Measurements from ENCODE around the gene S1PR1.

Gene S1PR1

GRCh38 chr1:101245246-101245927, 8.6 kb downstream of the S1PR1 start:
- DNase-seq (ENCODE audit: low read depth), result no peak

DNA sequence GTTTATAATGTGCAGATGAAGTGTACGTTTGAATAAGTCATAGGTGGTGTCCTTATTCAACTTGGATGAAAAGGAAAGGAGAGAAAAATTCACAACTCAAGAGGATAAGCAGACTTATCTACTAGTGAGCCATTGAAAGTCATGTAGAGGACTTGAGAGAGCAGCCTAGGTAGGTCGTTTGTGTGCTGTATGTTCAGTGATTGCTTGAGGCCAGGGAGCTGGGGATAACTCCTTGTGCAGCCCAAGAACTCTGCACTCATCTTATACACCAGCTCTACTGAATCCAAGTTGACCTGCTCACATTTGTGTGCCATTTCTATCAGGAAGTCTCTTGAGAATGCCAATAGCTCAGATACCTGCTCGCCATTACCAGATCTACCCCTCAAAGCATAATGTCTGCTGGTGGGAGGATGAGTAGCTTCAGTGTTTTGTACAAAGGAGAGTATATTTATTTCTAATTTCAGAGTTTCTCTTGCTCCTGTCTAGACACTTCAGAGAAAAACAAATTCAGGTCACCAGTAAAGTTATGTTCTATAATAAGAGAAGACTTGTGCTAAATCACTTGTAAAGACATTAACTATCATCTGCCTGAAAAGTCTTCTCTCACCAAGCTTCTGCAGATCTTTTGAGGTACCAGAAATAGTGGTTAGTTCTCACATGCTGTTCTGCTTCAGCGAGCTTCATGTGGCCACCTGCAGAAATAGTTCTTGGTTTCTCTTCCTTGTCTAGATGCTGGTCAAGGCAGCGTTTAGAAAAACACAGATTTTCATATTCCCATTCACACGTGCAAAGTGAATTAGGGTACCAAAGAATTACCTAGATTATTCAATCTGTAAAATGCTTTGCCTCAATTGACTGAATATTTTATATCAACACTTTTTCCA, 10.8 kb downstream of the S1PR1 start:
- no peak for DNase-seq (ENCODE audit: low read depth)

GRCh38 chr1:101250222-101250621, 13.4 kb downstream of the S1PR1 start:
- DNase-seq (ENCODE audit: low read depth), result no peak

- DNase-seq (ENCODE audit: low read depth), result no peak
Measured at GRCh38 chr1:101250656-101251272, 13.9 kb downstream of the S1PR1 start.

DNA sequence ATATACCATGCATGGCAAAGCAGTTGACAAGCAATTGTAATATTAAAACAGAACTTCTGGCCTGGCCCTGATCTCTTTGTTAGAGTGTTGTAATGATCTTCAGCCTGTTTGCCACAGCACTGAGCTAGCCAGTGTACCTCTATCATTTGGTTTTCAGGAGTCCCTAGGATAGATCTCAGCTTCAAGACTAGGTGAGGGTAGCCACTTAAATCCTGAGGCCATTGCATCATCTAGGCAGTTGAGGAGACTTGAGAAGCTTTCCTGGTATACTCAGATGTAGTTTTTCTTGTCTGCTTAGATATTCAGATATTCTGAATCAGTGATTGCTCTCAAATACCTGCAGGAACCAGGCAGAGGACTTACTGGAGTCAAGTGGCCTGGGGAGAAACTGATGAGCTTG, 14.7 kb downstream of the S1PR1 start:
- no peak for DNase-seq (ENCODE audit: low read depth)

- no peak for DNase-seq (ENCODE audit: low read depth)
Measured at GRCh38 chr1:101253976-101254674, 17.3 kb downstream of the S1PR1 start.

GRCh38 chr1:101257500-101258325, 20.9 kb downstream of the S1PR1 start:
- no peak for DNase-seq (ENCODE audit: low read depth)

- DNase-seq (ENCODE audit: low read depth), result no peak
Measured at GRCh38 chr1:101259744-101260148, 22.9 kb downstream of the S1PR1 start.

DNA sequence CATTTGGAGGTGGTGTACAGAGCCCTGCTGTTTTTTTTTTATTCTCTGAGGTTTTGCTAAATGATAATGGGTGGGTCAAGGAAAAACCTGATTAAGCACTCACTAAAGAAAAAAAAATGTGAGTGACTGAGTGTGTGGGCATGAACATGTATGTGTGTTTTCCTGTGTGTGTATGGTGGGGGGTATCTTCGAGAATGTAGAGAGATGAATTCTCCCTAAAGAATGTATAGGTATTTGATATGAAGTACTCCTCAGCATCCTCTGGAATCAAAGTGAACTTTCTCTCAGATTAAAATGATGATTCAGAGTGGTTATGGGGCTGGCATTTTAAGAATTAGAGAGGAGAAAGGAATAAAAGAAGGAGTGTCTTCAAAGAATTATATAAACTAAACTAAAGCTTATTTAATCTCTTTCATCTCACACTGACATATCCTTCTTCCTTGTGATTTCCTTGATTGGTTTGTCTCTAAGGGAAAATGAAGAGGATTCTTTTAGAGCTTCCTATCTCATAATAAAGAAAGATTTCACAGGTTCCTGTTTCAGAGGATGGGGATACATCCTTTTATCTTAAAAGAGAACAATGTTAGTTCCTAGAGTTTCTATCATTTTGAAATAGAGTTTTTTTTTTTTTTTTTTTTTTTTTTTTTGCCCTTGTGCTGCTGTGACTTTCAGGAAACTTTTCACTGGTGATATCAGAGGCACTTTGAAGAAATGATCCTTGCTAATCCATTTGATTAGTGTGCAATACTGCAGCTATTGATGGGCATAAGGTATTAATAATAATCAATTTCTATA, 23.9 kb downstream of the S1PR1 start:
- DNase-seq (ENCODE audit: low read depth), result no peak

- DNase-seq (ENCODE audit: low read depth), result no peak
Measured at GRCh38 chr1:101261623-101262022, 24.8 kb downstream of the S1PR1 start.

- no peak for DNase-seq (ENCODE audit: low read depth)
Measured at GRCh38 chr1:101262060-101262459, 25.2 kb downstream of the S1PR1 start.

- DNase-seq (ENCODE audit: low read depth), result no peak
Measured at GRCh38 chr1:101262630-101263348, 26.0 kb downstream of the S1PR1 start.

DNA sequence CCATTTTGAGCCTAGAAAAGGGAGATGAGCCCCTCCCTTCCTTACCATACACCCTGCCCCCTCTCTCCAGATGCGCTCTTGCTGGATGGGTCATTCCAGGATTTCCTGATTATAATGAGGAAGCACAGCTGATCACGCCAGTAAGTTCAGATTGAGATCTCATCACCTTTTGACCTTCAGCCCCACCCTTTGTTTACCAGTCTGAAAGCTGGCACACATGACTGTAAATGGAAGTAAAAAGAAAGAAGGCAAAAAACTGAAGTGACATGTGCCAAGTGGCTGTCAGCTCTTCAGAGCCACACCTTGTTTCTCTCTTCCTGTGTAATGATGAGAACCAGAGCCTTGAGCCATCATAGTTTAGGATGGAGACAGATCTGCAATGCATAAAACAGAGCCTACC, 27.9 kb downstream of the S1PR1 start:
- no peak for DNase-seq (ENCODE audit: low read depth)

DNA sequence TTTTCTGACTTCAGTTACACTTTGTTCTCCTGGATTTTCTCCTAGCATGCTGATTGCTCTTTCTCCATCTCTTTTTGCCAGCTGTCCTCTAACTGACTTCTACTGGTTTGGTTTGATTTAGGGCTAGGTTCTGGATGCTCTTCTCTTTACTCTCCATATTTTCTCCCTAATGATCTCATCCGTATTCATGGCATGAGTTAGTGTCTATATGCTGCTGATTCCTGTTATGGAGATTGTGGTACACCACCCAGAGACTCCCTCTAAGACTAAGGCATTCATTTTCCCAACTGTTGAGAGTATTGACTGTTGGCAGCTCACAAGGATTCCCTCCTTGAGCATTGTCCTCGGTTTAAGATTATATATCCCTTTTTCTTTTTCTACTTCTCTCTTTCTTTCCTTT, 28.9 kb downstream of the S1PR1 start:
- DNase-seq (ENCODE audit: low read depth), result no peak

- no peak for DNase-seq (ENCODE audit: low read depth)
Measured at GRCh38 chr1:101267082-101267481, 30.3 kb downstream of the S1PR1 start.

GRCh38 chr1:101268893-101269292, 32.1 kb downstream of the S1PR1 start:
- DNase-seq (ENCODE audit: low read depth), result no peak

GRCh38 chr1:101275672-101276071, 38.9 kb downstream of the S1PR1 start:
- no peak for DNase-seq (ENCODE audit: low read depth)

- DNase-seq (ENCODE audit: low read depth), result no peak
Measured at GRCh38 chr1:101276818-101277217, 40.0 kb downstream of the S1PR1 start.

DNA sequence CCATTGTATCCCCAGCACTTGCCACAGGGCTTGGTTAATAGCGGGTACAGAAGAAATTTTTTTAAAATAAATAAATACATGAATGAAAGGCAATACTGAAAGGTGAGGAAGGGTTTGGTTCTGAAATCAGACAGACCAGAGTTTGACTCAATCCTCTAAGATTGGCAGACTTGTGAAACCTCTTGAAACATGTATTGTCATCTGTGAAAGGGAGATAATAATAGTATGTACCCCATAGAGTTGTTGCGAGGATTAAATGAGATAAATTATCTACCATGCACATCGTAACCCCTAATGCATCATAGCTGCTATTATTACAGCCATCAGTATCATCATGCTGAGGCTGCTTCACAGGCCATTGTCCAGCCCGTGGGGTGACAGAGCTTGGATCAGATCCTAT, 41.4 kb downstream of the S1PR1 start:
- DNase-seq (ENCODE audit: low read depth), result no peak

GRCh38 chr1:101278845-101279244, 42.0 kb downstream of the S1PR1 start:
- no peak for DNase-seq (ENCODE audit: low read depth)

All from stimulated activated CD8-positive, alpha-beta memory T cell treated with anti-CD3 and anti-CD28 coated beads, Interleukin-15, amount 100 ng/mL, for 24 hours (primary cell).